Heart left ventricle (tissue), 16 donors: Measurements from ENCODE around the gene FOXA2. TPM values are rescaled to one million over a fixed set of nuclear protein-coding genes. Genes with fewer than 3 reads are reported as not detected.

Source experiments
- ATAC-seq, 4 donors: fragments of 200-7000 bp; cut with Tn5 transposase; one replicate each; pipeline ENCODE4 v1.9.1; 2020 to 2022; ENCODE audit warnings: moderate library complexity in 4 of 4, mild to moderate bottlenecking in 3 of 4, moderate number of reproducible peaks in 1 of 4
- DNase-seq, 5 donors: peaks; one replicate each; pipeline ENCODE4 v3.0.0-alpha.2; 2020
- H3K27ac ChIP-seq, 12 donors: fragments of 200-600 bp; sonication (generic) in 4 of 12; one replicate each; pipeline versions ENCODE4 v1.5.0 to v1.8.0; 2016 to 2022; ENCODE audit warnings: mild to moderate bottlenecking in 2 of 12
- H3K27me3 ChIP-seq, 9 donors: fragments of 200-600 bp; sonication (generic) in 2 of 9; one replicate each; pipeline versions ENCODE4 v1.5.1 to v1.8.0; 2016 to 2022; ENCODE audit warnings: mild to moderate bottlenecking in 3 of 9
- H3K36me3 ChIP-seq, 9 donors: fragments of 200-600 bp; sonication (generic) in 2 of 9; one replicate each; pipeline versions ENCODE4 v1.5.0 to v1.8.0; 2018 to 2022; ENCODE audit warnings: mild to moderate bottlenecking in 2 of 9
- H3K4me1 ChIP-seq, 12 donors: fragments of 200-600 bp; sonication (generic) in 4 of 12; one replicate each; pipeline versions ENCODE4 v1.5.0 to v1.8.0; 2016 to 2022; ENCODE audit warnings: mild to moderate bottlenecking in 3 of 12
- H3K4me3 ChIP-seq, 12 donors: fragments of 200-600 bp; sonication (generic) in 4 of 12; one replicate each; pipeline versions ENCODE4 v1.5.0 to v1.8.0; 2017 to 2022; ENCODE audit warnings: mild to moderate bottlenecking in 9 of 12, moderate library complexity in 4 of 12
- H3K9me3 ChIP-seq, 12 donors: fragments of 200-600 bp; sonication (generic) in 4 of 12; one replicate each; pipeline versions ENCODE4 v1.5.0 to v1.8.0; 2016 to 2022; ENCODE audit warnings: mild to moderate bottlenecking in 1 of 12
- POLR2A ChIP-seq, 2 donors: fragments of 450-650 bp; IDR thresholded peaks; one replicate each; pipeline ENCODE4 v1.6.1; 2017; ENCODE audit warnings: antibody characterized with exemption in 2 of 2, mild to moderate bottlenecking in 2 of 2, moderate library complexity in 2 of 2
- WGBS, 4 donors: extraction: QIAGEN DNeasy Blood & Tissue Kit in 2 of 4; methylation state at CpG; one replicate each; pipeline versions ENCODE4 v1.1.5 to v1.1.7; 2013 to 2018; 5-methylcytosine and 5-hydroxymethylcytosine counted together
- intact Hi-C, 10 donors: fragments of 100-400 bp; cut with DNase I; formaldehyde crosslinking; loops; one replicate each; pipeline versions ENCODE4 v1.11.1 to v1.14.2; 2022
- polyA plus RNA-seq, 2 donors: library from polyadenylated mRNA; stranded (reverse); fragments of 200-250 nt; gene quantifications; one replicate each; pipeline ENCODE4 v1.2.3, GENCODE V29; 2013
- total RNA-seq, 9 donors: library from RNA; depleted of rRNA in 2 of 9; stranded (reverse); fragments of >200 nt in 2 of 9; fragmentation: NEBNext Ultra II Directional in 3 of 9; extraction: Animal tissue kit (Norgen Biotek cat#: 25700) in 3 of 9; gene quantifications; one replicate each; pipeline versions ENCODE4 v1.1.0 to v1.2.4, GENCODE V29; 2016 to 2023
- TF ChIP-seq, protein P1 (sequence below), 12 donors: fragments of 200-600 bp; sonication (generic) in 4 of 12; IDR thresholded peaks; one replicate each; pipeline versions ENCODE4 v1.5.0 to v1.8.0; 2018 to 2022; ENCODE audit warnings: antibody characterized with exemption in 12 of 12, mild to moderate bottlenecking in 5 of 12
- donor health status: ischemic (EF 13 %, LVEDD 7.1; RV severe dilation, severe dysfunction).
- donor health status: healthy with polysubstance abuse.
- donor health status: DM: no; HTN: yes; CAD: no.
- donor health status: DM: no; HTN: no; CAD: no.
- donor health status: ischemic (EF 25% LVEDD 6.9; RV normal size, moderate dysfunction).
- donor health status: ischemic (EF 25% LVEDD 5.7; RV mildly dilated, moderate dysfunction).
- donor health status: healthy.
- donor health status: DM: yes; HTN: yes; CAD: no.
- donor health status: ischemic (EF 35%, LVEDD 5.7; RV mildly dilated, moderate dysfunction).
- donor health status: nonischemic (EF 11% LVEDD 7.7; RV severe dilation, severe dysfunction).
- donor health status: DM: yes; HTN: yes; CAD: no.
- donor health status: PGD.
- donor health status: ischemic (EF 29% LVEDD 5.4; RV normal size, mild dysfunction).
- donor health status: nonischemic (EF 23%, LVEDD 6.1; RV moderate dilation, normal function).

The FOXA2 gene
- total and polyA plus RNA-seq, 11 donors, result not detected

DNA sequence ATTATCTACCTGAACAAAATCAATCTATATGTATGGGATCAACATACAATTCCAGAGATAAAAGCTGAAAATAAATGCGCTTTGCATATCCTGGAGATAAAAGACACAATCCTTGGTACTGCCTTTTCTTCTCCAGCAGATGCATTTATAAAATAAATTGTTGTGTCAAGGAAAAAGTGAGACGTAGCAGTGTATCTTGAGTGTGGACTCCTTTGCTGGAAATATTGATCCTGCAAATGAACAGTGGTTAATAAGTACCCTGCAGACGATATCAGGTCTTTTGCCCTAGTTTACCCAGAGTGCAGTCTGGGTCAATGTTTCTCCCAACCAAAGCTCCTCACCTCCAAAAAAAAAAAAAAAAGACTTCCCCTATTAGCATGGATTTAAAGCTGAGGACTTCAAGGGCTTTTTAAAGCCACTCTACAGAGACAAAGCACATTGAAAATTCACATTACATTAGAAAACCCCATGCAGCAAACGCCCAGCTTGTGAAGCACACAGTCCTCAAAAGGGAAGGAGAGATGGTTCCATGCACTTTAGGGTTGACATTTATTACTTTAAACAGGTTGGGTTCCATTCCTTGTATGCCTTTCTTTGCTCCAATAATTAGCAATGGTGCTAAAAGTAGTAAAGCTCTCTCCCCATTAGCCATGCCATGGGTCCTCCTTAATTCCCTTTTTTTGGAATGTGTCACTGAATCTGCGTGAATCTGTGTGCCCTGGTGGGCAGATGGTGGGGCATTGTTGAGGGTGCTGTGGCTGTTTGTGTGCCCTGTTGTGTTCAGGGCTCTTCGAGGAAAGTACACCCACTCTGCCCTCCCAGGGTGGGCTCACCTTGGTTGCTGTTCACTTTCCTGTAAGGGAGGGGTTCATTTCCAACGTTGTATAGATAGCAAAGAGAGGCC is 21.1 kb downstream of the FOXA2 start:
- H3K27ac ChIP-seq, result no peak overlapping the region
- no peaks in the 10 kb centered on the region for H3K36me3 ChIP-seq
- H3K9me3 ChIP-seq, result no peaks in the 10 kb centered on the region
- no peak for DNase-seq
- H3K4me1 ChIP-seq, result peaks cover 0 to 5% (median 0%) of the 10 kb centered on the region in 12 donors
- H3K4me3 ChIP-seq, result no peak overlapping the region
- peaks cover 13 to 100% (median 92%) of the 10 kb centered on the region in 9 donors for H3K27me3 ChIP-seq
- TF ChIP-seq, protein P1, sequence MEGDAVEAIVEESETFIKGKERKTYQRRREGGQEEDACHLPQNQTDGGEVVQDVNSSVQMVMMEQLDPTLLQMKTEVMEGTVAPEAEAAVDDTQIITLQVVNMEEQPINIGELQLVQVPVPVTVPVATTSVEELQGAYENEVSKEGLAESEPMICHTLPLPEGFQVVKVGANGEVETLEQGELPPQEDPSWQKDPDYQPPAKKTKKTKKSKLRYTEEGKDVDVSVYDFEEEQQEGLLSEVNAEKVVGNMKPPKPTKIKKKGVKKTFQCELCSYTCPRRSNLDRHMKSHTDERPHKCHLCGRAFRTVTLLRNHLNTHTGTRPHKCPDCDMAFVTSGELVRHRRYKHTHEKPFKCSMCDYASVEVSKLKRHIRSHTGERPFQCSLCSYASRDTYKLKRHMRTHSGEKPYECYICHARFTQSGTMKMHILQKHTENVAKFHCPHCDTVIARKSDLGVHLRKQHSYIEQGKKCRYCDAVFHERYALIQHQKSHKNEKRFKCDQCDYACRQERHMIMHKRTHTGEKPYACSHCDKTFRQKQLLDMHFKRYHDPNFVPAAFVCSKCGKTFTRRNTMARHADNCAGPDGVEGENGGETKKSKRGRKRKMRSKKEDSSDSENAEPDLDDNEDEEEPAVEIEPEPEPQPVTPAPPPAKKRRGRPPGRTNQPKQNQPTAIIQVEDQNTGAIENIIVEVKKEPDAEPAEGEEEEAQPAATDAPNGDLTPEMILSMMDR (IDR thresholded peaks at IDR 0.05), result no peak
- no peak for TF ChIP-seq POLR2A (IDR thresholded peaks at IDR 0.05)
- intact Hi-C loops, result loop anchor here in 1 of 10 donors (10.0 kb wide), 1 partner anchor 49 kb away; no protein-coding TSS in a partner anchor
- WGBS, 4 donors, result 5 to 9% (median 9%) methylated on average over 7 of the region's 7 CpGs
- no peak for ATAC-seq

DNA sequence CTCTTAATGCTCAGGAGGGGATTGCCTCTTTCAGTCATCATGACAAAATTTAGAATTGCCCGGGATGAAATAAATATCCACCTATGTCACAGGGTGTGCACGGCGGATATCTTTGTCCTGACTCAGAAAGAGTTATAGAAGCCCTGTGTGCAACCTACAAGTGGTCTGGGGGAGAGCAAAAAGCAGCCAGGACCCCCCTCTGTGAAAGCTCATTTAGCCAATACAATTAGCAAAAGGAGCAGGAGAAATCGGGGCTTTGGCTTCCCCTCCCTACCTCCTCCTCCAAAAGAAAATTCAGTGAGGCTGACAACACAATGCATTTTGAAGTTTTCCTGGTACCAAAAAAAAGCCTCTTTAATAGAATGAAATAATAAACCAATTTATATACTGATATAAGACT is 21.8 kb downstream of the FOXA2 start:
- H3K4me3 ChIP-seq, result no peak overlapping the region
- peaks cover 17 to 100% (median 90%) of the 10 kb centered on the region in 9 donors for H3K27me3 ChIP-seq
- WGBS, 4 donors, result 2 to 5% (median 3%) methylated on average over 4 of the region's 4 CpGs
- H3K9me3 ChIP-seq, result no peaks in the 10 kb centered on the region
- no peak for ATAC-seq
- DNase-seq, result no peak
- intact Hi-C loops, result loop anchor here in 1 of 10 donors (10.0 kb wide), 1 partner anchor 48 kb away; no protein-coding TSS in a partner anchor
- no peaks in the 10 kb centered on the region for H3K36me3 ChIP-seq
- TF ChIP-seq POLR2A (IDR thresholded peaks at IDR 0.05), result no peak
- TF ChIP-seq, protein P1 (IDR thresholded peaks at IDR 0.05), result no peak
- H3K4me1 ChIP-seq, result no peaks in the 10 kb centered on the region
- H3K27ac ChIP-seq, result no peak overlapping the region

DNA sequence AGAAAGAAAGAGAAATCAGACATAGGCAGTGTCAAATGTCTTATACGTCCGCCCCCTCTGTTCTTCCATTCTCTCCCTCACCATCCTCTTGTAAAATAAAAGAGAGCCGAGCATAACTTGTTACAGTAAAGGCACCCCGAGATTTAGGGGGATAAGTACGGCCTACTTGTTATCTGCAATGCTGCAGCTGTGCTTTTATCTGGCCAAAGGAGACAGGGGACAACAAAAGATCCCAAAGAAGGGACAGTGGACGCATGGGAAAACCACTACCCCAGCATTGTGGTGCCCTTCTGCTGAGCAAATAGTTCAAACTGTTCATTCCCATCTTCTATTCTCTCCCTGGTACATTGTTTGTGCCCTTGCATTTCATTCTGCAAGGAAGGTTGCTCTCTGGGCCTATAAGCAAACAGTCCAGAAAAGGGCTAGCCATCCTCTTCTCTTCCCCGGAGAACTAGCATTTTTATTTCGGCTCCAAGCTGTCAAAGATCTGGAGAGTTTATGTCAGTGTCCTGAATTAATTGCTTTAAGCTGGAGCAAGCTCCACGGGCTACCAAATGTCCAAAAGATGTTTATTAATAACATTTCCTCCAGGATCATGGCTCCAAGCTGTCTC is 22.3 kb downstream of the FOXA2 start:
- ATAC-seq (no peak), DNase-seq (no peak)
- Histone ChIP-seq H3K9me3 (no peaks in the 10 kb centered on the region), H3K4me1 (no peaks in the 10 kb centered on the region), H3K4me3 (no peak overlapping the region), H3K36me3 (no peaks in the 10 kb centered on the region), H3K27ac (no peak overlapping the region), H3K27me3 (peaks cover 19 to 99% (median 88%) of the 10 kb centered on the region in 9 donors)
- 13 to 23% (median 16%) methylated on average over 9 of the region's 9 CpGs for WGBS, 4 donors
- intact Hi-C loops, result loop anchor here in 1 of 10 donors (10.0 kb wide), 1 partner anchor 47 kb away; no protein-coding TSS in a partner anchor
- TF ChIP-seq POLR2A (IDR thresholded peaks at IDR 0.05), result no peak
- TF ChIP-seq, protein P1 (IDR thresholded peaks at IDR 0.05), result no peak

DNA sequence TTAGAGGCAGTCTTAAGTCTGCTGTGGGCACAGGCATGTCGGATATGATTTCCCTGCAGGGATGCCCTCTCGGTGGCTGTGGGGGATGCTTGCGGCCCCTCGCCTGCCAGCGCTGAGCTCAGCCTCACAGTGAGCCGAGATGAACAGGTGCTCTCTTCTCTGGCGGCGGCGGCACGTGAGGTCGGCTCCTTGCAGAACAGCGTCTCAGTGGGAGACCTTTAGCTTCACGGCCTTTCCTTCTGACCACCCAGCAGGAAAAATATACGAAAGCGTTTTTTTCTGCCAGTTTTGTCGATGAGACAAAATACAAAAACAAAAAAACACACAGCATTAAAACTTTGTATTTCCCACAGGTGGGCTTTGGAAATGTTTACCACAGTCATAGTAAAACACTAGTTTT is 23.6 kb downstream of the FOXA2 start:
- H3K27ac ChIP-seq, result no peak overlapping the region
- DNase-seq (no peak), ATAC-seq (no peak)
- H3K9me3 ChIP-seq, result no peaks in the 10 kb centered on the region
- H3K36me3 ChIP-seq, result no peaks in the 10 kb centered on the region
- H3K27me3 ChIP-seq, result peaks cover 19 to 98% (median 76%) of the 10 kb centered on the region in 9 donors
- 1 to 6% (median 2%) methylated on average over 13 to 16 of the region's 16 CpGs for WGBS, 4 donors
- intact Hi-C loops, result loop anchor here in 1 of 10 donors (10.0 kb wide), 1 partner anchor 46 kb away; no protein-coding TSS in a partner anchor
- TF ChIP-seq, protein P1 (IDR thresholded peaks at IDR 0.05), result no peak
- TF ChIP-seq POLR2A (IDR thresholded peaks at IDR 0.05), result no peak
- no peak overlapping the region for H3K4me3 ChIP-seq
- no peaks in the 10 kb centered on the region for H3K4me1 ChIP-seq
